ENCODE measurements around the gene TOMM5. TPM values are rescaled to one million over a fixed set of nuclear protein-coding genes. Genes with fewer than 3 reads are reported as not detected.

Gene TOMM5
- total and polyA plus RNA-seq, 2 of the 4 experiments (the other 2 are of a cell fraction): 159 to 206 TPM

DNA sequence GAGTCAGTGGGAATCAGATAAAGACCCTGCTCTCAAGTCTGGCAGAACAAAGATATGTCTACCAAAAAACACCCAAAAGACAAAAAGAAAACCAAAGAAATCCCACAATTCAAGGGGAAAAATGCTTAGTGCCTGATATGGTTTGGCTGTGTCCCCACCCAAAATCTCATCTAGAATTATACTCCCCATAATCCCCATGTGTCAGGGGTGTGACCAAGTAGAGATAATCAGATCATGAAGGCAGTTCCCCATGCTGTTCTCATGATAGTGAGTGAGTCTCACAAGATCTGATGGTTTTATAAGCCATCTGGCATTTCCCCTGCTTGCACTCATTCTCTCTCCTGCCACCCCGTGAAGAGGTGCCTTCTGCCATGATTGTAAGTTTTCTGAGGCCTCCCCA, 29.6 kb downstream of the TOMM5 start:
- Histone ChIP-seq H3K9ac (ENCODE audit: low read depth, low read length) (no peak overlapping the region), H3K4me3 (ENCODE audit: insufficient read depth, low read depth, low read length) (no peak overlapping the region), H2AK9ac (replicated peaks; ENCODE audit: low read depth, low read length, poor library complexity) (no peak overlapping the region), H3K14ac (replicated peaks; ENCODE audit: low read depth, low read length) (no peak overlapping the region), H3K27ac (ENCODE audit: insufficient read depth, low read length) (no peak overlapping the region), H3K79me1 (ENCODE audit: low read depth in 1 of 2, low read length in 2 of 2) (peaks cover 14 to 44% of the 10 kb centered on the region in 2 experiments), H2AFZ (replicated peaks; ENCODE audit: low read length, poor library complexity) (no peak overlapping the region), H2BK5ac (ENCODE audit: low read depth, low read length, poor library complexity, severe bottlenecking) (no peak overlapping the region), H3K4me2 (ENCODE audit: low read depth, low read length) (no peak overlapping the region), H3K36me3 (ENCODE audit: control insufficient read depth, insufficient read depth, low read length) (peaks cover 2% of the 10 kb centered on the region), H3K18ac (ENCODE audit: low read depth, low read length) (no peak overlapping the region), H3K56ac (ENCODE audit: extremely low read depth, insufficient read depth, low read length) (no peak overlapping the region), H2BK15ac (ENCODE audit: low read depth, low read length) (no peak overlapping the region), H4K20me1 (ENCODE audit: insufficient read depth, low read length) (no peaks in the 10 kb centered on the region; the same call in 1 of the 2 replicates), H2AK5ac (ENCODE audit: low read depth, low read length) (no peak overlapping the region), H4K8ac (ENCODE audit: low read depth in 2 of 2, low read length in 2 of 2) (no peak overlapping the region), H4K91ac (ENCODE audit: insufficient read depth, low read depth, low read length) (no peak overlapping the region), H3K23ac (ENCODE audit: low read depth, low read length) (no peak overlapping the region), H4K5ac (ENCODE audit: low read depth, low read length) (no peak overlapping the region), H3K4ac (ENCODE audit: low read depth, low read length) (no peak overlapping the region), H2BK20ac (ENCODE audit: low read depth, low read length) (no peak overlapping the region), H3K4me1 (ENCODE audit: control insufficient read depth, insufficient read depth, low read length) (no peaks in the 10 kb centered on the region), H3K9me3 (ENCODE audit: control insufficient read depth, insufficient read depth, low read length) (no peaks in the 10 kb centered on the region), H3K9me1 (ENCODE audit: insufficient read depth, low read length) (peaks cover 6% of the 10 kb centered on the region; the same call in 1 of the 2 replicates), H2BK120ac (ENCODE audit: low read depth, low read length) (no peak overlapping the region), H3K27me3 (ENCODE audit: control insufficient read depth, insufficient read depth, low read length) (no peaks in the 10 kb centered on the region)
- DNase-seq: no peak
- no peak for ATAC-seq (ENCODE audit: low read depth)
- no peak for TF ChIP-seq FOS (IDR thresholded peaks at IDR 0.05; ENCODE audit: low read depth, low read length)
- TF ChIP-seq SMC3 (IDR thresholded peaks at IDR 0.05; ENCODE audit: low read depth, low read length): no peak
- TF ChIP-seq MXI1 (IDR thresholded peaks at IDR 0.05; ENCODE audit: borderline replicate concordance, low read depth, low read length): no peak
- TF ChIP-seq RFX5 (IDR thresholded peaks at IDR 0.05; ENCODE audit: low read depth, low read length): no peak
- no peak for TF ChIP-seq MAZ (IDR thresholded peaks at IDR 0.05; ENCODE audit: borderline replicate concordance, low read depth, low read length)
- TF ChIP-seq, protein P1, sequence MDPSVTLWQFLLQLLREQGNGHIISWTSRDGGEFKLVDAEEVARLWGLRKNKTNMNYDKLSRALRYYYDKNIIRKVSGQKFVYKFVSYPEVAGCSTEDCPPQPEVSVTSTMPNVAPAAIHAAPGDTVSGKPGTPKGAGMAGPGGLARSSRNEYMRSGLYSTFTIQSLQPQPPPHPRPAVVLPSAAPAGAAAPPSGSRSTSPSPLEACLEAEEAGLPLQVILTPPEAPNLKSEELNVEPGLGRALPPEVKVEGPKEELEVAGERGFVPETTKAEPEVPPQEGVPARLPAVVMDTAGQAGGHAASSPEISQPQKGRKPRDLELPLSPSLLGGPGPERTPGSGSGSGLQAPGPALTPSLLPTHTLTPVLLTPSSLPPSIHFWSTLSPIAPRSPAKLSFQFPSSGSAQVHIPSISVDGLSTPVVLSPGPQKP (IDR thresholded peaks at IDR 0.05; ENCODE audit: borderline replicate concordance, low read depth, low read length): no peak
- no peak for TF ChIP-seq POLR2A (IDR thresholded peaks at IDR 0.05; ENCODE audit: low read depth, low read length)
- TF ChIP-seq CEBPB (IDR thresholded peaks at IDR 0.05; ENCODE audit: low read depth, low read length): no peak
- TF ChIP-seq, protein P2, sequence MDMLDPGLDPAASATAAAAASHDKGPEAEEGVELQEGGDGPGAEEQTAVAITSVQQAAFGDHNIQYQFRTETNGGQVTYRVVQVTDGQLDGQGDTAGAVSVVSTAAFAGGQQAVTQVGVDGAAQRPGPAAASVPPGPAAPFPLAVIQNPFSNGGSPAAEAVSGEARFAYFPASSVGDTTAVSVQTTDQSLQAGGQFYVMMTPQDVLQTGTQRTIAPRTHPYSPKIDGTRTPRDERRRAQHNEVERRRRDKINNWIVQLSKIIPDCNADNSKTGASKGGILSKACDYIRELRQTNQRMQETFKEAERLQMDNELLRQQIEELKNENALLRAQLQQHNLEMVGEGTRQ (IDR thresholded peaks at IDR 0.05; ENCODE audit: low read depth, low read length): no peak
- TF ChIP-seq CHD1 (IDR thresholded peaks at IDR 0.05; ENCODE audit: low read depth, low read length): no peak
- no CpG with 5 or more reads among the region's 1 CpG for WGBS, 2 experiments (ENCODE audit: extremely low coverage in 2 of 2, insufficient read length in 1 of 2)
- in situ Hi-C loops (cut with MboI; ENCODE audit: low sequenced_read_pairs): no loop called here
- dilution Hi-C loops (cut with HindIII; ENCODE audit: low sequenced_read_pairs, unreplicated experiment): no loop called here
- CTCF ChIA-PET: interaction anchor here (0.6 kb wide), 1 partner anchor 67 kb away, joined by 3 read pairs; no protein-coding TSS in a partner anchor
- intact Hi-C loops (cut with micrococcal nuclease): no loop called here
- no TSS peak for BruUV-seq (replicated peaks)
- POLR2A ChIA-PET (ENCODE audit: unreplicated experiment): no interaction called here
